Activated B cell treated with CpG ODN at 0.5 μM for 24 hours (primary cell): ENCODE results near the gene DNAH3. TPM values are rescaled to one million over a fixed set of nuclear protein-coding genes. Genes with fewer than 3 reads are reported as not detected.
"Not testable (repeated sequence)": the region's sequence is repeated elsewhere in the genome, so short reads cannot be mapped to it uniquely, and the experiment has no call there.

Experiments
- ATAC-seq: fragments of 200-7000 bp; cut with Tn5 transposase; one replicate; pipeline ENCODE4 v1.10.0; 2021; ENCODE audit warnings: low read depth, mild to moderate bottlenecking, moderate library complexity
- CTCF ChIA-PET: fragments of 350-600 bp; sonication (Branson Sonifier 250); formaldehyde crosslinking; loops from one replicate; lab custom pipeline; 2021; ENCODE audit warnings: antibody characterized with exemption; lab: Charles Lee
- POLR2A ChIA-PET: fragments of 350-600 bp; sonication (Branson Sonifier 250); formaldehyde crosslinking; loops from one replicate; lab custom pipeline; 2021; ENCODE audit warnings: antibody characterized with exemption; lab: Charles Lee
- DNase-seq: peaks from one replicate; pipeline ENCODE4 v3.0.0; 2022
- H3K27ac Mint-ChIP-seq: one replicate; pipeline ENCODE4 v1.8.0; 2020; ENCODE audit warnings: mixed read lengths
- H3K27me3 Mint-ChIP-seq: one replicate; pipeline ENCODE4 v1.8.0; 2021; ENCODE audit warnings: mixed read lengths
- H3K36me3 Mint-ChIP-seq: one replicate; pipeline ENCODE4 v1.8.0; 2021; ENCODE audit warnings: low read depth, mixed read lengths
- H3K4me1 Mint-ChIP-seq: one replicate; pipeline ENCODE4 v1.8.0; 2021; ENCODE audit warnings: mixed read lengths
- H3K4me3 Mint-ChIP-seq: one replicate; pipeline ENCODE4 v1.8.0; 2020; ENCODE audit warnings: mild to moderate bottlenecking, mixed read lengths
- H3K9me3 Mint-ChIP-seq: one replicate; pipeline ENCODE4 v1.8.0; 2020; ENCODE audit warnings: mixed read lengths
- CTCF ChIP-seq: fragments of 200-600 bp; IDR thresholded peaks from one replicate; pipeline ENCODE4 v1.8.0; 2022; ENCODE audit warnings: antibody characterized with exemption, mild to moderate bottlenecking
- intact Hi-C: fragments of 100-400 bp; cut with micrococcal nuclease; formaldehyde crosslinking; loops from one replicate; pipeline ENCODE4 v1.15.1; 2024
- total RNA-seq: library from RNA; stranded (reverse); gene quantifications from 2 replicates; pipeline ENCODE4 v1.2.3, GENCODE V29; 2022

Gene DNAH3
- total RNA-seq, 1 donor from 2014 or later = not detected

GRCh38 chr16:20952139-20952920 is 198.3 kb downstream of the DNAH3 start:
- H3K9me3 Mint-ChIP-seq = no peaks in the 10 kb centered on the region
- DNase-seq (no peak), ATAC-seq (no peak)
- POLR2A ChIA-PET = no interaction called here
- peaks cover 7% of the 10 kb centered on the region for H3K27me3 Mint-ChIP-seq
- intact Hi-C loops = no loop called here
- CTCF ChIA-PET = no interaction called here
- H3K36me3 Mint-ChIP-seq = no peaks in the 10 kb centered on the region
- H3K27ac Mint-ChIP-seq = no peak overlapping the region
- no peaks in the 10 kb centered on the region for H3K4me1 Mint-ChIP-seq
- TF ChIP-seq CTCF = no peak
- no peak overlapping the region for H3K4me3 Mint-ChIP-seq

- TF ChIP-seq CTCF = no peak
- ChIA-PET POLR2A (no interaction called here), CTCF (no interaction called here)
- Mint-ChIP-seq H3K27ac (no peak overlapping the region), H3K4me1 (no peaks in the 10 kb centered on the region), H3K9me3 (no peaks in the 10 kb centered on the region), H3K36me3 (no peaks in the 10 kb centered on the region), H3K4me3 (no peak overlapping the region), H3K27me3 (peaks cover 2% of the 10 kb centered on the region)
- intact Hi-C loops = no loop called here
- DNase-seq = no peak
- ATAC-seq = no peak
Observed at GRCh38 chr16:20950294-20950693, 200.4 kb downstream of the DNAH3 start.

GRCh38 chr16:20949660-20950059 is 201.0 kb downstream of the DNAH3 start:
- no peak for ATAC-seq
- Mint-ChIP-seq H3K9me3 (no peaks in the 10 kb centered on the region), H3K36me3 (no peaks in the 10 kb centered on the region), H3K4me1 (no peaks in the 10 kb centered on the region), H3K4me3 (no peak overlapping the region), H3K27ac (no peak overlapping the region), H3K27me3 (peaks cover 2% of the 10 kb centered on the region)
- no peak for TF ChIP-seq CTCF
- no peak for DNase-seq
- intact Hi-C loops = loop anchor here (10.0 kb wide), 1 partner anchor 75 kb away; no protein-coding TSS in a partner anchor
- CTCF ChIA-PET = no interaction called here
- POLR2A ChIA-PET = no interaction called here

GRCh38 chr16:20948444-20948843 is 202.2 kb downstream of the DNAH3 start:
- H3K36me3 Mint-ChIP-seq = no peaks in the 10 kb centered on the region
- CTCF ChIA-PET = no interaction called here
- DNase-seq (no peak), ATAC-seq (no peak)
- intact Hi-C loops = loop anchor here (10.0 kb wide), 1 partner anchor 74 kb away; no protein-coding TSS in a partner anchor
- H3K4me1 Mint-ChIP-seq = no peaks in the 10 kb centered on the region
- H3K27me3 Mint-ChIP-seq = peaks cover 2% of the 10 kb centered on the region
- no peak for TF ChIP-seq CTCF
- H3K27ac Mint-ChIP-seq = no peak overlapping the region
- H3K9me3 Mint-ChIP-seq = no peaks in the 10 kb centered on the region
- POLR2A ChIA-PET = no interaction called here
- H3K4me3 Mint-ChIP-seq = no peak overlapping the region

- ChIA-PET CTCF (no interaction called here), POLR2A (no interaction called here)
- no peak for DNase-seq
- no peak for TF ChIP-seq CTCF
- no peaks in the 10 kb centered on the region for H3K36me3 Mint-ChIP-seq
- H3K4me1 Mint-ChIP-seq = peaks cover 2% of the 10 kb centered on the region
- no peak overlapping the region for H3K4me3 Mint-ChIP-seq
- intact Hi-C loops = loop anchor here (10.0 kb wide), 1 partner anchor 71 kb away; no protein-coding TSS in a partner anchor
- peaks cover 2% of the 10 kb centered on the region for H3K27me3 Mint-ChIP-seq
- no peaks in the 10 kb centered on the region for H3K9me3 Mint-ChIP-seq
- ATAC-seq = no peak
- no peak overlapping the region for H3K27ac Mint-ChIP-seq
Observed at GRCh38 chr16:20946015-20946629, 204.5 kb downstream of the DNAH3 start.

GRCh38 chr16:20945575-20945875 is 205.1 kb downstream of the DNAH3 start:
- H3K4me1 Mint-ChIP-seq, ATAC-seq, H3K36me3 Mint-ChIP-seq, H3K27me3 Mint-ChIP-seq, H3K9me3 Mint-ChIP-seq, H3K27ac Mint-ChIP-seq, DNase-seq, H3K4me3 Mint-ChIP-seq, CTCF ChIA-PET, POLR2A ChIA-PET: not testable (repeated sequence)
- intact Hi-C loops = loop anchor here (1.0 to 10.0 kb wide), 2 partner anchors 71 to 95 kb away; no protein-coding TSS in a partner anchor
